GM18873 (cell line): ENCODE data around the gene RAPGEF4.
A peak's percentile ranks its signal among the peaks of the same experiment; 100 is the strongest.

Experiments
- ATAC-seq: cut with Tn5 transposase; IDR thresholded peaks from one replicate; pipeline ENCODE4 v1.9.1; 2021; ENCODE audit warnings: mild to moderate bottlenecking, moderate library complexity, moderate number of reproducible peaks; ENCODE audit not compliant: unreplicated experiment, low FRiP score

RAPGEF4 gene

DNA sequence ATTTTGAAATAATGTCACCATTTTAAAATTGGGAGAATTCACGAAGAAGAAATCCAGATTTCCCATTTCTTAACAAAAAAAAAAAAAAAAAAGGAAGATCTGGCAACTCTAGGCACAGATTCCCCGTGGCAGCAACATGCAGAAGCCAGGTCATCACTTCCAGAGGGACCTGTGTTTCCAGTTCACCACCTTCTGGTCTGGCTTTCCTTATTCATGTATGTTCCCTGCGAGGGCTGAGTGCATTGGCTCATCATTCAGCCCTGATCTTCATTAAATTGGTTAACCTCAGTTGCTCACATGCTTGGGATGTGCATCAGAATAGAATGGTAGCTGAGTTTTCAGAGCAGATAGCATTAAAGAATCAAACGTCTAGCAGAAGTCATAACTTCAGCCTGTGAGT lies 315.0 kb downstream of the RAPGEF4 start:
- no peak for ATAC-seq

DNA sequence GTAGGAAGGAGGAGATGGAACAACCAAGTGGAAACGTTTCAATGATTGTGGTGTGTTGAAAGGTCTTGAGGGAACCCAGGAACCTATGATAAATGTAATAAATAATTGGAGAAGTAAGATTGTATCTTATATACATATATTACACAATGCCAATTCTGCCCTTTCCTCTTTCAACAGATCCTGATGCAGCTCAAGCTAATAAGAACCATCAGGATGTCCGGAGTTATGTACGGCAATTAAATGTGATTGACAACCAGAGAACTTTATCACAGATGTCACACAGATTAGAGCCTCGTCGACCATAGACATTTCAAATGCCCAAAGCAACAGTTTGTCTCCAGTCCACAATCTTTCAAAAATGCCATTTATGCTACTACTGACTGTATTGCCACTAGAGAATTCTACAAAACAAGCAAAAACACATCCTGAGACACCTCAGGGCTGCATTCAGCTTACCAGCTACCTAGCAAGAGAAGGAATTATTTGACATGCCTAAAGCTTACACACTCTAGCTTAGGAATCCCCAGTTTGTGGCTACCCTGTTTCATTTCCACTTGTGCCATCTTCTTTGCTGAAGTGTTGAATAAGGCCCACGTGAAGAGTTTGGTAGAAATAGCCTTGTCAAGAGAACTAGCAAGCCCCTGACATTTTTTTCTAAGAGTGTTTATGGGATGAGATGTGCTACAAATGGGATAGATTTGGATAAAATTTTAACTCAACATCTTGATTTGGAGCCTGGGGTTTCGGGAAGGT lies 316.0 kb downstream of the RAPGEF4 start:
- no peak for ATAC-seq

DNA sequence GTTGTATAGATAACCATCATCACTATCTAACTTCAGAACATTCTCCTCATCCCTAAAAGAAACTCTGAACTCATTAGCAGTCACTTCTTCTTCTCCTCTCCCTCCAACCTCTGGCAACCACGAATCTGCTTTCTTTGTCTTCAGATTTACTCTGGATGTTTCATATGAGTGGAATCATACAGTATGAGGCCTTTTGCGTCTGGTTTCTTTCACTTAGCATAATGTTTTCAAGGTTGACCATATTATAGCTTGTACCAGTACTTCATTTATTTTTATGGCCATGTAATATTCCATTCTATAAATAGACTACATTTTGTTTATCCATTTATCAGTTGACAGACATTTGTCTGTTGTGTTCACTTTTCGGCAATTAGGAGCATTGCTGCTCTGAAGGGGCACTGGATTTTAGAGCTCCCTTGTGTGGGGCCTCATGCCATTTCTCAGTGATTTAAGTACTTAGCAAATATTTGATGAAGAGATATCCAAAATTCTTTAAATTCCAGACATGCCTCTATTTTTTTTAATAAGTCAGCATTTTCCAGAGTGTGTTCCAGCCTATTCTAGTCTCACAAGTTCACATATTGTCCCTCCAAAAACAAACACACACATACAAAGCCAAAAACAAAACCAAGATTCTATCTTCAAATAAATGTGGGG lies 317.5 kb downstream of the RAPGEF4 start:
- ATAC-seq, result no peak

DNA sequence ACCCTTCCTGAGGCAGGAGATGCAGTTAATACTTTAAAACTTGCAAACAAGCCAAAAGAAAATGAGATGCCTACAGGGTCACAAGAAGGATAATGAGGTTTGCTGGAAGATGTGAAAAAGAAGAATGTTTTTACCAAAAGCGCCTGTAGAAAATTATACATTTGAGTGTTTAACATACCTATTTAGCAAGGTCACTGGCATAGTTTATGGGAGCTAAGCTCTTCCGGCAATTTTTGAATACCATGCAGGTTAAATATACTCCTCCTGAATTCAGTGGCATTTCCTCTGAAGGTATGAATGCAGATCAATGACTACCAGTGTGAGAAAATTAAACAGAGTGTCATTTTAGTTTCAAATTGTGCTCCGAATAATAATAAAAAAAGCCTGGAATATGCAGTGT lies 318.8 kb downstream of the RAPGEF4 start:
- ATAC-seq, result no peak

DNA sequence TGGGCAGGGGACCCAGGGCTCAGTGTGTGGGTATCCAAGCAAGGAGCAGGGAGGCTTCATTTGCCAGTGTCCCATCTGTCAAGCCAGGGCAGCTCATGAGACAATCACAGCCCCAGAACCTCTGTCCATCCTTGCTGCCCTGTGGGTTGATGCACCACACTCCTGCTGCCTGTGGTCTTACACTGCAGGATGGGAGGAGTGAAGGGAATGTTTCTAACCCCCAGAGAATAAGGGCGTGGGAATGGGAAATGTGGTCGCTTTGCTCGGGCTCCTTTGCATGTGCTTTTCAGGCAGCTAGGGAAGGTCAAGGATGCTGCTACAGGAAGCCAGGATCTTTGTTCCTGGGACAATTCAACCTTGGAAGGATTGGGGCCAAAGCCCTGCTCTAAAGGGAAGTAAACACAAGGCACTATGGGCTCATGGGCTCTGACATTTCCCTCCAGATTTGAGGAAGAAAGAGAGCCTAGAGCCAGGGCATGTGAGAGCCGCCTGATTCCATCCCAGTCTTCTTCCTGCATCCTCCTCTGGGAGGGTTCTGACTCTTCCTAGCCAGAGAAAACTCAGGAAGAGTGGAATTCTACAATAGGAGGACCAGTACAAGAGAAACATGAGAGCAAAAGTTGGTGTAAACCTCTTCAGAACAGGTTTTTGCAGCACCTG lies 321.2 kb downstream of the RAPGEF4 start:
- ATAC-seq, result no peak

DNA sequence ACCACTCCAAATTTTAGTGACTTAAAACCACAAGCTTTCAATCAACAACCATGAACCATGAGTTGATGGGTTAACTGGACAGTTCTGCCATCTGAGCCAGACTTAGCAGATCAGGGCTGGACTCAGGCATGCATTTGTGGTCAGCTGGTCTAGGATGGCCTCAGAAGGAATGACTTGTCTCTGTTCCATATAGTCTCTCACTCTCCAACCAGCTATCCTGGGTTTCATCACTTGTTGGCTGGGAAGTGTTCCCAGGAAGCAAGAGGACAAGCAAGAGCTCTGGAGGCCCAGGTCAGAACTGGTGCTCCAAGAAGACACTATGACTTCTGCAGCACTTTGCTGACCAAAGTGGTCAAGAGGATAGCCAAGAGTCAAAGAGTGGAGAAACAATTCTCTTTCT lies 322.5 kb downstream of the RAPGEF4 start:
- no peak for ATAC-seq

DNA sequence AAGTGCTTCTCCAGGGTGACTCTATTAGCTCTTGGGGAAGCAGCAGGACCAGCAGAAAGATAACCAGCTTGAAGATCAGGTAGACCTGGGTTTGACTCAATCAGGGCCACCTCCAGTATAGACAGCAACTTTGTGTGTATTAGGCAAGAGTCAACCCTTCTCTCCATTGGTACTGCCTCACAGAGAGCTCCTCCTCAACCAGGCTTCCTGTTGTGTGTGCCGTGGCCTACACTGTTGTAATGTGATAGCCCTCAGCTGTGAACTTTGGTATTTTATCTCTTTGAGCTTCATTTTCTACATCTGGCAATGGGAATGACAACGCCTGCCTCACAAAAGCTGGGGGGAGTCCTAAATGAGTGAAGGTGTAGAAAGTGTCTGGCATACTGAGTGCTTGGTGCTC lies 323.0 kb downstream of the RAPGEF4 start:
- no peak for ATAC-seq

DNA sequence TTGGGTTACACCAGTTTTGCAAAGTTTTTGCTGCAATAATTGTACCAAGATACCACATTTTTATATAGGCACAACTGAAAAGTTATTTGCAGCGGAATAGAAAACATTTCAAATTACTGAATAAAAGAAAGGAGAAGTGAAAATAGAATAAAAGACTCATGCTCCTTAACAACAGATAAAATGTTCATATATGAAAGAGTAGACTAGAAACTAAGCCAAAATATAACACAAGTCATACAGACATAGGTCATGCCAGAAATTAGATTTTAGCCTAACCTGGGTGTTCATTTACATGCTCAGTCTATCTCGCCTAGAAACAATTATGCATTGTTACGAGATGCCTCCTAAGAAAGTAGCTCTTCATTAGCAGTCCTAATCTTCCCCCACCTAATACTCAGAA lies 323.6 kb downstream of the RAPGEF4 start:
- no peak for ATAC-seq

DNA sequence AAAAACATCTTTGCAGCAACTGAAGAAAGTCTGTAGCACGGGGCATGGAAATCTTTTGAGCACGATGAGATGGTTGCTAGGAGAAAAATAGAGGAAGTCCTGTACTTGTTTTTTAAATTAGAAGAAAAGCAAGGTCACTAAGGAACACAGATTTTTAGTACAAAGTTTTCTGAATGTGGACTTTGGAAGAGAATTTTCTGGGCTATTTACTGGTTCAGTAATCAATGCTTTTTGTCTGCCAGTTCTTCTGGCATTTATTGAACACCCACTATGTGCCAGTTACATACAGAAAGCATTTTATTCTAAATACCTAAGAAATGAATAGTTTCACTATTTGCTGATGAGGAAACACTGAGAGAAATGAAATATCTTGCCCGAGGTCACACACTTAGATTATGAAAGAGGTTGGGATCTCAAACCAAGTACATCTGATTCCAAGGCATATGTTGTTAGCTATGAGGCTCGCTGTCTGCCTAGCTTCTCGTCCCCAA lies 324.4 kb downstream of the RAPGEF4 start:
- ATAC-seq, result no peak

DNA sequence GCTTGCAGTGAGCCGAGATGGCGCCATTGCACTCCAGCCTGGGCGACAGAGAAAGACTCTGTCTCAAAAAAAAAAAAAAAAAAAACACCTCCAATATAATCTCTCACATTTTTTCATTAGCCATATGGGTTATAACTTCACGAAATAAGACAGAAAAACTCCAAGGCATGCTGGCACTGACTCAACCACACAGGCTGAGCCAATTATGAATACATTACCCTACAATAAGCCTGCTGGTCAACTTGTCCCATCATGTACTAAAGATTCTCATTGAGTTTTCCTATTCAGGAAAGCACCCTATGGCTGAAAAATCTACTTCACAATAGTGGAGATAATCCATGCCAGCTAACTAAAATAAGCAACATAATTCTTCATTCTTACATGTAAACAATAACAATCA lies 327.2 kb downstream of the RAPGEF4 start:
- no peak for ATAC-seq

DNA sequence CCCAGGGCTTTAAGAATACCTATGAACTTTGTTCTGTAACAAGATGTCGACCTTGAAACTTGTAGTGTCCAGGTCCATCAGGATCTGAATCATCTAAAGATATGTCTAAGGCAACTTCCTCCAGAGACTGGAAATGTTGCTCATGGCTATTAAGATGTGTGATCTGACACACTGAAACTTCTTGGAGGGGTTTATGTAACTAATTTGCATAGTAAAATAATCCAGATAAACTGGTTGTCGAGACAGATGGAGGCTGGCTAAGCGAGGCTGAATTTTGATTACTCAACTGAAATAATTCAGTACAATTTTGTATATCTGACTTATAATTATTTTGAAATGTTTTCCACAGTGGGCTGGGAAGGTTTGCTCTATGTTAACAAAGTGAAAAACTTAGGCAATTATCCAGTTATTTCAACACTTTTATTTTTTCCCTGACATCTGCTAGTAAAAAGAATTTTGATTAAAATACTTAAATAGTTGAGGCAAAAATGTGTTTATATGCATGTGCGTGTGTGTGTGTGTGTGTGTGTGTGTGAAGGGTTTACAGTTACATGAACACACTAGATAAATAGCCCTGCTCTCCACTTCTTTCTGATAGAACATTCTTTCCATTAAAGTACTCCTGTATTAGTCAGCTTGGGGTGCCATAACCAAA lies 328.6 kb downstream of the RAPGEF4 start:
- ATAC-seq, result no peak

DNA sequence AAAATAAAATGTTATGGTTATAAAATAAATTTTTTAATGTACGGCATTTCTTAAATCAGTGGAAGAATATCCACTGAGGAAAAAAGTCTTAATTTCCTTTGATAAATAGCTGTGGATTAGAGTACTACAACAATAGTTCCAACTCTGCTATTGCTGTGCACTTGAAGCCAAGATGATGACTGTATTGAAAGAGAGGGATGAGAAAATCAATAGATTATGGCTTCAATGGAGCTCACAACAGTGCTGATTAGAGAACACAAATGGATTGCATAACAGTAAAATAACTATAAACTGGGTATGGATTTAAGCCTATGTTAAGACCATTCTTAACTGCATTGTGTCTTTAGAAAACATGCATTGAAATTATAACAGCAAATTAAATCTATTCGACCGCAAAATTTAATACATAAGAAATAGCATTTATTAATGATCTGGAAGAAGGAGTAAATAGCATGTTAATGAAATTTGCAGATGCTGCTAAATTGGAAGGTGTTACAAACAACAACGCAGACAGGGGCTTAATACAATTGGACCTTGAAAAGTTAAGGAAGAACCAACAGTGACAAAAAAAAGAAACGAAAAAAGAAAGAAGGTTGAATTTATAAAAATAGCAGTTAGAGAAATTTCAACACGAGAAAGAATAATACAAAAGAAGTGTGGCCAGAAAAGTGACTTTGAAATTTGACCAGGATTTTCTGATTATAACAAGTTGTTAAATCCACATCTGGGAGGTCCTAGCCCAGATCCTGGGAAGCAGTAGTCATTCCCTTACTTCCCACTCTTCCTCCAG lies 331.4 kb downstream of the RAPGEF4 start:
- ATAC-seq, result no peak

DNA sequence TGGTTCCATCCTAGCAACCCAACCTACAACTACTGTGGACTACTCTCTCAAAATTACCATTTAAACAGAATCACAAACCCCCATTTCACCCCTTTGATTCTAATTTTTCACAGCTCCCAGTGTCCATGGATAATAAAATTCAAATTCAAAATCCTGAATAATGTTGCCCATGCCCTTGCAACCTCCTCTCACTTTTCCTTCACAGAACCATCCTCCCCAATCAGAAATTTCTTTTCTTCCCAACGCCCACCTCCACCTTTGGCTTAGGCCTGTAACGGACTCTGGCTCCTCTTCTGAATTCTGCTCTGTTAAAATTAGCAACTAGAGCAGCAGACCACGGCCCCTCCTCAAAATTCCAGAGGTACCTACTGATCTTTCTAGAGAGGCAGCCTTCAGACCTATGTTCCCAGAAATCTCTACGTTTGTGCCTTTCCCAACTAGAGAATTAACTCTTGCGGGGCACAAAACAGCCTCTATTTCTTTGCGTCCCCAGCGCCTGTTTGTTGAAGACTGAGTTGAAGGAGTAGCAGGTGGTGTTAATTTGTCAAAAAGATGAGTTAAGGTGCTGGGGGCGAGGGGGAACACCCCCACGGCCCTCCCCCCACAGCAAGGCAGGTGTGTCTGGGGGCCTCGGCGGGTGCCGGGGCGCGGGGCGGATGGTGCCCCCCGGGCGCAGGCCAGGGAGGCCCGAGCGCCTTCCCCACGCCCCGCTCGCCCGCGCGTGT lies 339.6 kb downstream of the RAPGEF4 start:
- peak; percentile 3 for ATAC-seq

DNA sequence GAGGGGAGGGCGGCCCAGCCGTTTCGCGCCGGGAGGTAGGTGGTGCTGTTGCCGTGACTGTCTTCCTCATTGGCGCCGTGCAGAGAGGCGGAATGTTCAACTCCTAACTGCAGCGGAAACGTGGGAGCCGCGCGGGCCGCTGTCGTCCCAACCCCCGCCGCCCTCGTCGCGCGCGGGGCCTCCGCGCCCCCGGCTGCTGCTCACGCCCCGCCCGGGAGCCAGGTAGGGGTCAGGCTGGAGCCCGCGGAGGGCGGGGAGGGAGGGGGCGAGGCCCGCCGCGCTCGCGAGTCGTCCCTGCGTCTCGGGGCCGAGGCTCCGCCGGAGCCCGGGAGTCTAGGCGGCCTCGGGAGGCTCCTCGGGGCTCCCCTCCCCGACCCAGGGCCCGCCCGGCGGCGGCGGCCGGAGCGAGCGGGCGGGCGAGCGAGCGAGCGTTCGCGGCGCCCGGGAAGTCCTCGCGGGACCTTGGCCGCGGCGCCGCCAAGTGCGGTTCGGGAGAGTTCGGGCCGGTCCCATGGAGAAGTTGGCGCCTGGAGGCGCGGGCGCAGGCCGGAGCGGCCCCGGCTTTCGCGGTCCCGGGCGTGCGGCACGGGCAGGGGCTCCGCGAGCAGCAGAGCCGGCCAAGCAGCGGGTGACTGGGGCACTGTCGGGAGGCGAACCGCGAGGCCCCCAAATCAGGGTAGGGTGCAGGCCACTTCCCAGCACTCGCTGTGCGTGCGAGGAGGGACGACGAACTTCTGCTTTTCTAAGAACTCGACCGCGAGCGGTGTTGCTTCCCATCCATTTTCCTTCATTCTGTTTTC lies 340.3 kb downstream of the RAPGEF4 start, which contains the start of gene MAP3K20:
MAP3K20 (plus strand) TSS at position 66 of the 800 bp plus-strand sequence. CDS start 15,186 bp downstream, outside the sequence.
- ATAC-seq, result peak; percentile 59

DNA sequence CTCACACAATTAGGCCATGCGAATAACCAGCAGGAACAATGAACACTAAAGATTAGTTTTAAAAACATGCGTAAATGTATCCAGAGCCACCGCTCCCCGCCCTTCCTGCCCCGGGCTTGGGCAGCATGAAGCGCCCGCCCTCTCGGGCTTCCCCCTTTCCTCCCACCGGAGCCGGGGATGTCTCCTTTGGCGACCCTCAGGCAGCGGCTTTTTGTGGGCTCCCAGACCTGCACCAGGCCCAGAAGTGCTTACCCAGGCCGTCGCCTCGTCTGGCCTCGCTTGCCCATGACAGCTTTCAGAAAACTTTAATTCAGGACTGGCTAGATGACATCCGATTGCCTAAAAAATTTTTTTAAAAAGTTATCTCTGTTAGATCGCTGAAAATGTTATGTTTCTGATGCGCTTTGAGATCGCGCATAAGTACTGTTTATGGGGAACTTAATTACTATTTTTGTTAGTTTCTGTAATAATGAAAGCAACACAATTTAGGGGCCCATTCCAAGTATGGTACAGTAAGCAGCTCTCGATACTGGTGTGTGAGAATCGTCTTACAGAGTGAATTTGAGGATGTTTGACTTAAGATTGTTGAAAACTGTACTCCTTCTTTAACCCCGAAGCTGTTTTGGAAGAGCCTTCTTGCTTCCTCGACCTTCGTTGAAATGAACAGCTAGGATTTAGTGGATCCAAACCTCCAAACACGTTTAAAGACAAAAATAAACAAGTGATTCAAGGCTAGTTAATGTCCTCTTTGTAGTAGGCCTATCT lies 341.1 kb downstream of the RAPGEF4 start:
- ATAC-seq, result no peak

DNA sequence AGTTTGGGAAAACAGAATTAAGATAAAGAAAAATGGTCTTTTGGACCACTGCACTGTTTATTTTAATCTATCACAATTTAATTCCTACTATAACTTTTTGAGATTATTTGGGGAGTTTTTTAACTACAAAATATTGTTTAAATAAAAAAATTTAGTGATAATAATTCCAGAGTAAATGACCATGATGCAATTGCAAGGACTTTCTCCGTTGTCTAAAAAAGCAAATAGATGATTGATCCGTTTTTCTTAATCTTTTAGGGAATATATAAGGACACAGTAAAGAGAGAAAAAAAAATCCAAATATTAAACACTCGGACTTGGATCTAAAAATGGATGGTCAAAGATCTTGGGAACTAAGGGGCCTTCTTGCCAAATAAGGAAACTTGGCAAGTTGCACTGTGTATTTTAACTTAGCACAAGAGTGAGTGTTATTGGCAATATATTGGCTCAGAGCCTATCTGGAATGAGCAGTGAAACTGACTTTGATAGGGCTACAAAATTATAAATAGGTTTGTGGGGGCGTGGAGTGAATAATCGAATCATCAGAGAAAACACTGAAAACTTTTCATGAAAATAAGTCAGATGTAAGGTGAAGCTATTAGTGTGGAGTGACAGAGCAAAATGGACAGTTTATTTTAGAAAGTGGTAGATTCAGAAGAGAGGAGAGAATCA lies 342.0 kb downstream of the RAPGEF4 start:
- no peak for ATAC-seq

DNA sequence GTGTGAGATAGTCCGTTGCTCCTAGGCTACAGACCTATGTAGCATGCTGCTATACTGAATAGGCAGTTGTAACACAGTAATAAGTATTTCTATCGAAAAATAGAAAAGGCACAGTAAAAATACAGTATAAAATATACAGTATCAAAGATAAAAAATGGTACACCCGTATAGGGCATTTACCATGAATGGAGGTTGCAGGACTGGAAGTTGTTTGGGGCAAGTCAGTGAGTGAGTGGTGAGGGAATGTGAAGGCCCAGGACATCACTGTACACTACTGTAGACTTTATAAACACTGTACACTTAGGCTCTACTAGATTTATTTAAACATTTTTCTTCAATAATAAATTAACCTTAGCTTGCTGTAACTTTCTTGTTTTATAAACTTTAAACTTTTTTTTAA lies 343.5 kb downstream of the RAPGEF4 start:
- ATAC-seq, result no peak
